ENCODE measurements around the gene TP53RK.

The TP53RK gene

DNA sequence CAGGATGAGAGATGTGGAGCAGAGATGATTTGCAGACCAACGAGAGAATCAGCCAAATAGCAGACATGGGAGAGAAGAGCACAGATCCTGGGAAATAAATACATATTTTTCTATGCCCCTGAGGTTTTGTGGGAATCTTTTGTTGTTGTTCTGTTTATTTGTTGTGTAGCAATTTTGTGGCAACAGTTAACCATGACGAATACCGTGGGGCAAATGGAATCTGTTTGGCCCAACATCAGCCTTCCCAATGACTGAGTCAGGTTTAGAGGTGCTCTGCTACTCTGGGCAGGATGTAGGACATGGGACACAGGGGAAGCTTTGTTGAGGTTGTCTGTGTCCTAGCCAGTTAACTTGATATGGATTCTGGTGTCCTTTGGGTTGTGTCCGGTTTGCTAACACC is 12.3 kb upstream of the TP53RK start:
- Histone ChIP-seq H3K36me3 (ENCODE audit: insufficient read depth, low read length) (no peaks in the 10 kb centered on the region), H4K20me1 (ENCODE audit: insufficient read depth, low read length, poor library complexity, severe bottlenecking) (no peaks in the 10 kb centered on the region), H3K27me3 (ENCODE audit: insufficient read depth, low read length, poor library complexity, severe bottlenecking) (no peaks in the 10 kb centered on the region), H3K9ac (ENCODE audit: low read depth, low read length, poor library complexity, severe bottlenecking) (no peak overlapping the region), H3F3A (ENCODE audit: low read depth) (no peaks in the 10 kb centered on the region), H2AFZ (ENCODE audit: low read length) (no peak overlapping the region), H3K4me1 (ENCODE audit: insufficient read depth, low read length, poor library complexity, severe bottlenecking) (peaks cover 10% of the 10 kb centered on the region), H3K4me2 (ENCODE audit: low read depth, low read length, poor library complexity, severe bottlenecking) (no peak overlapping the region), H3K79me2 (ENCODE audit: insufficient read depth, low read length) (no peaks in the 10 kb centered on the region), H3K9me3 (ENCODE audit: insufficient read depth, low read depth, low read length) (0 out of 2 replicates have a peak, but pooled peaks cover 2% of the 10 kb centered on the region), H3K9me2 (replicated peaks; ENCODE audit: low read depth, low read length) (no peaks in the 10 kb centered on the region), H3K4me3 (ENCODE audit: low read length, poor library complexity, severe bottlenecking) (no peak overlapping the region)
- TF ChIP-seq, protein P1, sequence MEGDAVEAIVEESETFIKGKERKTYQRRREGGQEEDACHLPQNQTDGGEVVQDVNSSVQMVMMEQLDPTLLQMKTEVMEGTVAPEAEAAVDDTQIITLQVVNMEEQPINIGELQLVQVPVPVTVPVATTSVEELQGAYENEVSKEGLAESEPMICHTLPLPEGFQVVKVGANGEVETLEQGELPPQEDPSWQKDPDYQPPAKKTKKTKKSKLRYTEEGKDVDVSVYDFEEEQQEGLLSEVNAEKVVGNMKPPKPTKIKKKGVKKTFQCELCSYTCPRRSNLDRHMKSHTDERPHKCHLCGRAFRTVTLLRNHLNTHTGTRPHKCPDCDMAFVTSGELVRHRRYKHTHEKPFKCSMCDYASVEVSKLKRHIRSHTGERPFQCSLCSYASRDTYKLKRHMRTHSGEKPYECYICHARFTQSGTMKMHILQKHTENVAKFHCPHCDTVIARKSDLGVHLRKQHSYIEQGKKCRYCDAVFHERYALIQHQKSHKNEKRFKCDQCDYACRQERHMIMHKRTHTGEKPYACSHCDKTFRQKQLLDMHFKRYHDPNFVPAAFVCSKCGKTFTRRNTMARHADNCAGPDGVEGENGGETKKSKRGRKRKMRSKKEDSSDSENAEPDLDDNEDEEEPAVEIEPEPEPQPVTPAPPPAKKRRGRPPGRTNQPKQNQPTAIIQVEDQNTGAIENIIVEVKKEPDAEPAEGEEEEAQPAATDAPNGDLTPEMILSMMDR (conservative IDR thresholded peaks at IDR 0.05; ENCODE audit: low read length): no peak
- no peak for TF ChIP-seq EZH2phosphoT487 (IDR thresholded peaks at IDR 0.05; ENCODE audit: borderline replicate concordance)

DNA sequence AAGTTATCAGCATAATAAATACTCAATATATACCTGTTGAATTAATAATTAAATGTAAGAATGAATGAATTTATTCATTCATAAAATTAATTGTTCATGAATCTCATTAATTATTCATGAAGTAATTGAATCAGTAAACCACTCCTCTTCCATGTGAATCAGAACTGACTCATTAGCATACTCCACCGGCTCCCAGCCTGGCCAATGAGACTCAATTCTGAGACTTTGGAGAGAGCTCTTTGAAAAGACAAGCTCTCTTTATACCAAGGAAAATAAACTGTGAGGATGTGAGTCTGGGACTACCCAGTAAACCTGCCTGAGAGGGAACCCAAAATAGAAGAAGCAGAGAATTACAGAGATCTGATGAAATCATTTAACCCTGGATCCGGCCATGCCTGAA is 11.8 kb upstream of the TP53RK start:
- Histone ChIP-seq H4K20me1 (ENCODE audit: insufficient read depth, low read length, poor library complexity, severe bottlenecking) (no peaks in the 10 kb centered on the region), H3F3A (ENCODE audit: low read depth) (no peaks in the 10 kb centered on the region), H3K4me3 (ENCODE audit: low read length, poor library complexity, severe bottlenecking) (no peak overlapping the region), H3K9ac (ENCODE audit: low read depth, low read length, poor library complexity, severe bottlenecking) (no peak overlapping the region), H3K4me2 (ENCODE audit: low read depth, low read length, poor library complexity, severe bottlenecking) (no peak overlapping the region), H3K4me1 (ENCODE audit: insufficient read depth, low read length, poor library complexity, severe bottlenecking) (peaks cover 15% of the 10 kb centered on the region), H3K36me3 (ENCODE audit: insufficient read depth, low read length) (no peaks in the 10 kb centered on the region), H3K79me2 (ENCODE audit: insufficient read depth, low read length) (no peaks in the 10 kb centered on the region), H3K27me3 (ENCODE audit: insufficient read depth, low read length, poor library complexity, severe bottlenecking) (no peaks in the 10 kb centered on the region), H3K9me2 (replicated peaks; ENCODE audit: low read depth, low read length) (no peaks in the 10 kb centered on the region), H2AFZ (ENCODE audit: low read length) (no peak overlapping the region), H3K9me3 (ENCODE audit: insufficient read depth, low read depth, low read length) (no peaks in the 10 kb centered on the region)
- TF ChIP-seq, protein P1 (conservative IDR thresholded peaks at IDR 0.05; ENCODE audit: low read length): no peak
- TF ChIP-seq EZH2phosphoT487 (IDR thresholded peaks at IDR 0.05; ENCODE audit: borderline replicate concordance): no peak

DNA sequence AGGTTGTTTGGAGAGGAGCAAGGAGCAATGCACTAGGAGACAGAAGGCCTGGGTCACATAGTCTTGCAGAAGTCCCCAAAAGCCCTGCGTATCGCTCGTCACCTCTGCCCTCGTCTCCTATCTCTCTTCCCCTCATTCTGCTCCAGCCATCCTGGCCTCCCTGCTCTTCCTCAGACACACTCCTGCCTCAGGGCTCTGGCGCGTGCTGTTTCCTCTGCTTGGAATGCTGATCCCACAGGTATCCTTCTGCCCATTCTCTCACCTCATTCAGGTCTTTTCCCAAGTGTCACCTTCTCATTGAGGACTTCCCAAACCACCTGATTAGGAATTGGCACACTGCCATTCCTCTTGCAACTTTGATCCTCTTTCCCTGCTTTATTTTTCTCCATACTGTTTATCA is 11.2 kb upstream of the TP53RK start:
- H3F3A ChIP-seq (ENCODE audit: low read depth): no peaks in the 10 kb centered on the region
- no peak overlapping the region for H3K4me2 ChIP-seq (ENCODE audit: low read depth, low read length, poor library complexity, severe bottlenecking)
- no peak overlapping the region for H3K9ac ChIP-seq (ENCODE audit: low read depth, low read length, poor library complexity, severe bottlenecking)
- H3K79me2 ChIP-seq (ENCODE audit: insufficient read depth, low read length): no peaks in the 10 kb centered on the region
- no peaks in the 10 kb centered on the region for H3K9me3 ChIP-seq (ENCODE audit: insufficient read depth, low read depth, low read length)
- no peaks in the 10 kb centered on the region for H3K36me3 ChIP-seq (ENCODE audit: insufficient read depth, low read length)
- no peaks in the 10 kb centered on the region for H3K9me2 ChIP-seq (replicated peaks; ENCODE audit: low read depth, low read length)
- no peaks in the 10 kb centered on the region for H3K27me3 ChIP-seq (ENCODE audit: insufficient read depth, low read length, poor library complexity, severe bottlenecking)
- no peak overlapping the region for H2AFZ ChIP-seq (ENCODE audit: low read length)
- peaks cover 17% of the 10 kb centered on the region for H3K4me1 ChIP-seq (ENCODE audit: insufficient read depth, low read length, poor library complexity, severe bottlenecking)
- TF ChIP-seq EZH2phosphoT487 (IDR thresholded peaks at IDR 0.05; ENCODE audit: borderline replicate concordance): no peak
- TF ChIP-seq, protein P1 (conservative IDR thresholded peaks at IDR 0.05; ENCODE audit: low read length): no peak
- no peaks in the 10 kb centered on the region for H4K20me1 ChIP-seq (ENCODE audit: insufficient read depth, low read length, poor library complexity, severe bottlenecking)
- no peak overlapping the region for H3K4me3 ChIP-seq (ENCODE audit: low read length, poor library complexity, severe bottlenecking)
